IgD-negative memory B cell (primary cell): ENCODE measurements around the gene HGS. TPM values are rescaled to one million over a fixed set of nuclear protein-coding genes. Genes with fewer than 3 reads are reported as not detected.
"Not testable (repeated sequence)": the region's sequence is repeated elsewhere in the genome, so short reads cannot be mapped to it uniquely, and the experiment has no call there.

Experiments used
- H3K27ac Mint-ChIP-seq, 3 donors: one replicate each; pipeline ENCODE4 v1.8.0; 2020 to 2022; ENCODE audit warnings: mild to moderate bottlenecking in 3 of 3, mixed read lengths in 3 of 3, moderate library complexity in 1 of 3
- H3K27me3 Mint-ChIP-seq: one replicate; pipeline ENCODE4 v1.8.0; 2021; ENCODE audit warnings: mixed read lengths
- H3K36me3 Mint-ChIP-seq: one replicate; pipeline ENCODE4 v1.8.0; 2020; ENCODE audit warnings: mild to moderate bottlenecking, mixed read lengths
- H3K4me1 Mint-ChIP-seq, 3 donors: one replicate each; pipeline ENCODE4 v1.8.0; 2020 to 2022; ENCODE audit warnings: mixed read lengths in 3 of 3, mild to moderate bottlenecking in 1 of 3
- H3K4me3 Mint-ChIP-seq, 4 donors: one replicate each; pipeline ENCODE4 v1.8.0; 2020 to 2022; ENCODE audit warnings: mild to moderate bottlenecking in 4 of 4, mixed read lengths in 4 of 4, moderate library complexity in 3 of 4
- H3K9me3 Mint-ChIP-seq, 3 donors: one replicate each; pipeline ENCODE4 v1.8.0; 2020 to 2021; ENCODE audit warnings: mixed read lengths in 3 of 3, mild to moderate bottlenecking in 1 of 3
- polyA plus RNA-seq: library from polyadenylated mRNA; unstranded; fragments of 300-500 nt; fragmentation: Illumina TruSeq; gene quantifications from one replicate; pipeline ENCODE4 v1.2.3, GENCODE V29; 2021

The HGS gene
- polyA plus RNA-seq, 1 donor from 2014 or later, result 37.6 TPM

GRCh38 chr17:81666342-81667191, 17.2 kb upstream of the HGS start, which contains the start of the genes CCDC137 and OXLD1:
Gene CCDC137 (plus strand): TSS chr17:81666737. CDS start chr17:81666767, 30 bp downstream.
Gene OXLD1 (minus strand): TSS chr17:81666605. CDS start chr17:81666577, 28 bp downstream.
- Mint-ChIP-seq H3K36me3 (no peaks in the 10 kb centered on the region), H3K9me3 (no peaks in the 10 kb centered on the region), H3K4me3 (peak within 1 kb of the TSS; percentile 92 to 97 (median 96)), H3K27ac (peak within 1 kb of the TSS; percentile 93 to 97 (median 96)), H3K4me1 (peaks cover 9 to 20% (median 16%) of the 10 kb centered on the region in 3 donors), H3K27me3 (no peaks in the 10 kb centered on the region)

- H3K36me3 Mint-ChIP-seq, result no peaks in the 10 kb centered on the region
- peak overlapping the region; percentile 92 to 97 (median 96) for H3K4me3 Mint-ChIP-seq
- H3K27me3 Mint-ChIP-seq, result no peaks in the 10 kb centered on the region
- H3K4me1 Mint-ChIP-seq, result peaks cover 9 to 20% (median 16%) of the 10 kb centered on the region in 3 donors
- H3K9me3 Mint-ChIP-seq, result no peaks in the 10 kb centered on the region
- H3K27ac Mint-ChIP-seq, result peak overlapping the region in 2 of 3 donors; percentile 73 to 77
Measured at GRCh38 chr17:81667754-81668153, 16.1 kb upstream of the HGS start.

GRCh38 chr17:81672504-81672903, 11.3 kb upstream of the HGS start:
- H3K4me3 Mint-ChIP-seq, result no peak overlapping the region
- H3K27ac Mint-ChIP-seq, result no peak overlapping the region
- peaks cover 6 to 12% (median 6%) of the 10 kb centered on the region in 3 donors for H3K4me1 Mint-ChIP-seq
- no peaks in the 10 kb centered on the region for H3K27me3 Mint-ChIP-seq
- no peaks in the 10 kb centered on the region for H3K9me3 Mint-ChIP-seq
- H3K36me3 Mint-ChIP-seq, result no peaks in the 10 kb centered on the region

- H3K4me1 Mint-ChIP-seq, result peaks cover 1 to 8% (median 4%) of the 10 kb centered on the region in 3 donors
- no peaks in the 10 kb centered on the region for H3K9me3 Mint-ChIP-seq
- no peak overlapping the region for H3K4me3 Mint-ChIP-seq
- H3K27ac Mint-ChIP-seq, result no peak overlapping the region
- no peaks in the 10 kb centered on the region for H3K27me3 Mint-ChIP-seq
- no peaks in the 10 kb centered on the region for H3K36me3 Mint-ChIP-seq
Measured at GRCh38 chr17:81672954-81673353, 10.9 kb upstream of the HGS start.

- Mint-ChIP-seq H3K36me3 (no peaks in the 10 kb centered on the region), H3K4me3 (no peak overlapping the region), H3K27me3 (no peaks in the 10 kb centered on the region), H3K9me3 (no peaks in the 10 kb centered on the region), H3K4me1 (peaks cover 0 to 4% (median 2%) of the 10 kb centered on the region in 3 donors), H3K27ac (peak overlapping the region in 1 of 3 donors; percentile 71)
Measured at GRCh38 chr17:81673561-81674258, 10.1 kb upstream of the HGS start.

- not testable (repeated sequence) for H3K9me3 Mint-ChIP-seq, H3K27me3 Mint-ChIP-seq, H3K4me1 Mint-ChIP-seq, H3K36me3 Mint-ChIP-seq
- Mint-ChIP-seq H3K4me3 (peak overlapping the region in 2 of 4 donors; percentile 60 to 71), H3K27ac (peak overlapping the region in 2 of 3 donors; percentile 7 to 63)
Measured at GRCh38 chr17:81675515-81676221, 8.1 kb upstream of the HGS start.

GRCh38 chr17:81676906-81677305, 6.9 kb upstream of the HGS start:
- Mint-ChIP-seq H3K27me3 (no peaks in the 10 kb centered on the region), H3K4me3 (peak overlapping the region in 1 of 4 donors; percentile 22), H3K27ac (no peak overlapping the region), H3K9me3 (no peaks in the 10 kb centered on the region), H3K36me3 (no peaks in the 10 kb centered on the region), H3K4me1 (peaks cover 2 to 4% (median 4%) of the 10 kb centered on the region in 3 donors)

GRCh38 chr17:81680150-81680549, 3.7 kb upstream of the HGS start:
- H3K9me3 Mint-ChIP-seq, result no peaks in the 10 kb centered on the region
- no peaks in the 10 kb centered on the region for H3K36me3 Mint-ChIP-seq
- H3K27me3 Mint-ChIP-seq, result no peaks in the 10 kb centered on the region
- peaks cover 14 to 20% (median 16%) of the 10 kb centered on the region in 3 donors for H3K4me1 Mint-ChIP-seq
- peak overlapping the region in 1 of 3 donors; percentile 79 for H3K27ac Mint-ChIP-seq
- peak overlapping the region in 1 of 4 donors; percentile 80 for H3K4me3 Mint-ChIP-seq

GRCh38 chr17:81681672-81682071, 2.1 kb upstream of the HGS start:
- H3K4me3 Mint-ChIP-seq, result peak overlapping the region in 2 of 4 donors; percentile 60 to 62
- H3K4me1 Mint-ChIP-seq, result peaks cover 14 to 24% (median 16%) of the 10 kb centered on the region in 3 donors
- no peaks in the 10 kb centered on the region for H3K36me3 Mint-ChIP-seq
- H3K27ac Mint-ChIP-seq, result no peak overlapping the region
- no peaks in the 10 kb centered on the region for H3K27me3 Mint-ChIP-seq
- H3K9me3 Mint-ChIP-seq, result no peaks in the 10 kb centered on the region

- Mint-ChIP-seq H3K4me3 (peak overlapping the region; percentile 87 to 99 (median 94)), H3K27ac (peak overlapping the region; percentile 27 to 97 (median 96)), H3K4me1 (peaks cover 14 to 24% (median 21%) of the 10 kb centered on the region in 3 donors), H3K27me3 (no peaks in the 10 kb centered on the region), H3K9me3 (no peaks in the 10 kb centered on the region), H3K36me3 (no peaks in the 10 kb centered on the region)
Measured at GRCh38 chr17:81682565-81683207, 1.1 kb upstream of the HGS start.

GRCh38 chr17:81683208-81683583, 615 bp upstream of the HGS start:
- peak overlapping the region; percentile 87 to 99 (median 94) for H3K4me3 Mint-ChIP-seq
- no peaks in the 10 kb centered on the region for H3K9me3 Mint-ChIP-seq
- H3K27ac Mint-ChIP-seq, result peak overlapping the region; percentile 89 to 97 (median 96)
- H3K27me3 Mint-ChIP-seq, result no peaks in the 10 kb centered on the region
- H3K4me1 Mint-ChIP-seq, result peaks cover 14 to 24% (median 21%) of the 10 kb centered on the region in 3 donors
- no peaks in the 10 kb centered on the region for H3K36me3 Mint-ChIP-seq

GRCh38 chr17:81684442-81684911, 666 bp downstream of the HGS start:
- Mint-ChIP-seq H3K9me3 (no peaks in the 10 kb centered on the region), H3K4me1 (peaks cover 14 to 24% (median 21%) of the 10 kb centered on the region in 3 donors), H3K4me3 (peak overlapping the region; percentile 83 to 94 (median 93)), H3K27me3 (no peaks in the 10 kb centered on the region), H3K36me3 (no peaks in the 10 kb centered on the region), H3K27ac (peak overlapping the region in 2 of 3 donors; percentile 81 to 96)

- peaks cover 10 to 24% (median 21%) of the 10 kb centered on the region in 3 donors for H3K4me1 Mint-ChIP-seq
- H3K9me3 Mint-ChIP-seq, result no peaks in the 10 kb centered on the region
- H3K27ac Mint-ChIP-seq, result peak overlapping the region in 2 of 3 donors; percentile 81 to 96
- no peaks in the 10 kb centered on the region for H3K27me3 Mint-ChIP-seq
- H3K4me3 Mint-ChIP-seq, result peak overlapping the region; percentile 83 to 94 (median 93)
- no peaks in the 10 kb centered on the region for H3K36me3 Mint-ChIP-seq
Measured at GRCh38 chr17:81685108-81685507, 1.3 kb downstream of the HGS start.

GRCh38 chr17:81686614-81687013, 2.8 kb downstream of the HGS start:
- H3K4me3 Mint-ChIP-seq, result peak overlapping the region in 1 of 4 donors; percentile 21
- no peaks in the 10 kb centered on the region for H3K36me3 Mint-ChIP-seq
- no peaks in the 10 kb centered on the region for H3K9me3 Mint-ChIP-seq
- H3K4me1 Mint-ChIP-seq, result peaks cover 10 to 24% (median 21%) of the 10 kb centered on the region in 3 donors
- H3K27me3 Mint-ChIP-seq, result no peaks in the 10 kb centered on the region
- H3K27ac Mint-ChIP-seq, result no peak overlapping the region
